Neural crest cell (in vitro differentiated cells): ENCODE data around the gene USP31. TPM values are rescaled to one million over a fixed set of nuclear protein-coding genes. Genes with fewer than 3 reads are reported as not detected.
A peak's percentile ranks its signal among the peaks of the same experiment; 100 is the strongest.

Source experiments
- DNase-seq: peaks from one replicate; pipeline ENCODE4 v3.0.0; 2021; ENCODE audit warnings: low read depth, mixed read lengths, low spot score
- H3K27ac Mint-ChIP-seq: one replicate; pipeline ENCODE4 v1.8.0; 2021; ENCODE audit warnings: mild to moderate bottlenecking, mixed read lengths; ENCODE audit not compliant: unreplicated experiment
- H3K27me3 Mint-ChIP-seq: 2 replicates; pipeline ENCODE4 v1.8.0; 2021; ENCODE audit warnings: low read depth, mild to moderate bottlenecking, mixed read lengths
- H3K36me3 Mint-ChIP-seq: 2 replicates; pipeline ENCODE4 v1.8.0; 2021; ENCODE audit warnings: low read depth, mild to moderate bottlenecking, mixed read lengths
- H3K4me1 Mint-ChIP-seq: 2 replicates; pipeline ENCODE4 v1.8.0; 2021; ENCODE audit warnings: mixed read lengths
- H3K4me3 Mint-ChIP-seq: one replicate; pipeline ENCODE4 v1.8.0; 2021; ENCODE audit warnings: mild to moderate bottlenecking, mixed read lengths
- H3K9me3 Mint-ChIP-seq: 2 replicates; pipeline ENCODE4 v1.8.0; 2021; ENCODE audit warnings: mixed read lengths
- CTCF ChIP-seq: fragments of 200-600 bp; sonication (generic); conservative IDR thresholded peaks from 2 replicates; pipeline ENCODE4 v1.5.0; 2021; ENCODE audit warnings: antibody characterized with exemption, mild to moderate bottlenecking
- total RNA-seq: library from RNA; stranded (reverse); gene quantifications from 2 replicates; pipeline ENCODE4 v1.2.1, GENCODE V29; 2021

USP31 gene
- total RNA-seq, 1 donor from 2014 or later = 13.7 TPM

GRCh38 chr16:23062524-23062923 is 86.7 kb downstream of the USP31 start:
- Mint-ChIP-seq H3K9me3 (no peaks in the 10 kb centered on the region), H3K4me1 (peaks cover 10% of the 10 kb centered on the region), H3K27me3 (no peaks in the 10 kb centered on the region), H3K27ac (no peak overlapping the region), H3K4me3 (no peak overlapping the region), H3K36me3 (no peaks in the 10 kb centered on the region)
- no peak for TF ChIP-seq CTCF
- DNase-seq = no peak

GRCh38 chr16:23061669-23062068 is 87.6 kb downstream of the USP31 start:
- Mint-ChIP-seq H3K27me3 (peaks cover 2% of the 10 kb centered on the region), H3K9me3 (no peaks in the 10 kb centered on the region), H3K27ac (no peak overlapping the region), H3K4me3 (no peak overlapping the region), H3K4me1 (peaks cover 10% of the 10 kb centered on the region), H3K36me3 (no peaks in the 10 kb centered on the region)
- no peak for TF ChIP-seq CTCF
- DNase-seq = no peak

GRCh38 chr16:23060458-23061320 is 88.6 kb downstream of the USP31 start:
- Mint-ChIP-seq H3K4me1 (peaks cover 10% of the 10 kb centered on the region), H3K36me3 (no peaks in the 10 kb centered on the region), H3K27ac (no peak overlapping the region), H3K27me3 (peaks cover 3% of the 10 kb centered on the region), H3K4me3 (no peak overlapping the region), H3K9me3 (no peaks in the 10 kb centered on the region)
- DNase-seq = peak; percentile 62
- TF ChIP-seq CTCF = peak; percentile 87

GRCh38 chr16:23059433-23059832 is 89.8 kb downstream of the USP31 start:
- Mint-ChIP-seq H3K27me3 (peaks cover 8% of the 10 kb centered on the region), H3K36me3 (no peaks in the 10 kb centered on the region), H3K9me3 (no peaks in the 10 kb centered on the region)

GRCh38 chr16:23058576-23058975 is 90.7 kb downstream of the USP31 start:
- H3K9me3 Mint-ChIP-seq = no peaks in the 10 kb centered on the region
- no peak for DNase-seq
- peaks cover 12% of the 10 kb centered on the region for H3K27me3 Mint-ChIP-seq
- H3K36me3 Mint-ChIP-seq = no peaks in the 10 kb centered on the region
- peaks cover 10% of the 10 kb centered on the region for H3K4me1 Mint-ChIP-seq
- no peak overlapping the region for H3K27ac Mint-ChIP-seq
- no peak for TF ChIP-seq CTCF
- no peak overlapping the region for H3K4me3 Mint-ChIP-seq

More at GRCh38 chr16:23059433-23059832, 89.8 kb downstream of the USP31 start:
- no peak for TF ChIP-seq CTCF
- Mint-ChIP-seq H3K27ac (no peak overlapping the region), H3K4me1 (peaks cover 10% of the 10 kb centered on the region), H3K4me3 (no peak overlapping the region)
- no peak for DNase-seq
